UCSD-AML1 (cell line): ENCODE results near the gene NME2.

Experiments used
- DNase-seq: peaks from one replicate; lab custom pipeline; 2025; ENCODE audit not compliant: unreplicated experiment; lab: John Stamatoyannopoulos, UW

Gene NME2

GRCh38 chr17:51200295-51200694, 34.1 kb downstream of the NME2 start:
- DNase-seq: no peak

GRCh38 chr17:51200846-51201245, 34.6 kb downstream of the NME2 start:
- no peak for DNase-seq

- DNase-seq: no peak
These were observed 37.6 kb downstream of the NME2 start for GRCh38 chr17:51203838-51204237.

GRCh38 chr17:51214920-51215319, 48.7 kb downstream of the NME2 start:
- DNase-seq: no peak

DNA sequence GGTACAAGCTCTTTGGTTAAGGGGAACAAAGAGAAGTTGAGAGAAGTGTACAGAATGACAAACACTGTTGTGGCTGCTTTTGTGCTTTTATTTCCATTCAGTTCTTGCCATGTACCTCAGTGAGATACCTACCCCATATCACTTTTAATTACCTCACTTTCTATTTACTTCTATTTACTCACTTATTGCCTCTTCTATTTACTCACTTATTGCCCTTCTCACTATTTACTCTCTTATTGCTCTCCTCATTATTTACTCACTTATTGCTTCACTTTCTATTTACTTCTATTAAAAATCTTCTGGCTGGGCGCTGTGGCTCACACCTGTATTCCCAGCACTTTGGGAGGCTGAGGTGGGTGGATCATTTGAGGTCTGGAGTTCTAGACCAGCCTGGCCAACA, 51.7 kb downstream of the NME2 start:
- DNase-seq: no peak

- DNase-seq: no peak
These were observed 55.1 kb downstream of the NME2 start for GRCh38 chr17:51221322-51221721.
